Hindlimb muscle (tissue), 1 donor: ENCODE measurements around the gene SEC14L2. TPM values are rescaled to one million over a fixed set of nuclear protein-coding genes. Genes with fewer than 3 reads are reported as not detected.
"Not testable (repeated sequence)": the region's sequence is repeated elsewhere in the genome, so short reads cannot be mapped to it uniquely, and the experiment has no call there.

Experiments
- DNase-seq: peaks from one replicate; pipeline ENCODE4 v3.0.0-alpha.2; 2013
- polyA plus RNA-seq: library from polyadenylated mRNA; unstranded; fragments of 120-200 nt; gene quantifications from one replicate; pipeline ENCODE4 v1.2.1, GENCODE V29; 2013; ENCODE audit not compliant: insufficient read length

The SEC14L2 gene
- polyA plus RNA-seq, 1 donor: 2.0 TPM

DNA sequence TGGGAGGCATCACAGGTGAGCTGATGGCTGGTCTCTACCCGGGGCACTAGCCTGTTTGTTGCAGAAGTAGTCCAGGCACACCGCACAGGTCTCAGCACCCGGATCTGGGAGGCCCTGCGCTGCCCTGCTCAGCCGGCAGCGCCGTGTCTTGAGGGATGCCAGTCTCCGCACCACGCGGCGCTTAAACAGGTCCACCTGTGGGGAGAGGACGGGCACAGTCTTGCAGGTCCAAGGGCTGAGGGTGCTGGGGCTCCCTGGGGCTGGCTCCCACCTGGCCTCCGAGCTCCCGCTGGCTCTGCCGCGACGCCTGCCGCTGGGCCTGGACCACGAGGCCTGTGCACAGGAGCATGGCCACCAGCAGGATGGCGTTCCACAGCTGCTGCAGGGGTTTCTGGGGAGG is 16.8 kb upstream of the SEC14L2 start:
- DNase-seq: no peak

DNA sequence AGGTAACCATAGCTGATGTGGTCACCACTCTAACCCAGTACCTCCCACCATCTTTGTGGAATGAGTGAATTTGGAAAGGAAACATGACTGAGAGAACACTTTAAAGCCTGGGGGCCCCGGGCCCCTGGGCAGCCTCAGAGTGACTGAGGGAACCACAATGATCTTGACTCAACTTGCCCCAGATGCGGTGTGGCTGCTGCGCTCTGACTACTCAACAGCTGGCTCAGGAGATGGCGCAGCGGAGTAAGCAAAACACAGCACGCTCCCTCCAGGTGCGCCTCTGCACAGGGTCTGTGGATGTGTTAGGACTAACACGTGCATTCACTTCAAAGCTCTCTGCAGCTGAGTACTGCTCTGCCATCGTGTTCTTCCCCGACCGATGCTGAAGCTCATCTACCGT is 15.6 kb upstream of the SEC14L2 start:
- DNase-seq: no peak

DNA sequence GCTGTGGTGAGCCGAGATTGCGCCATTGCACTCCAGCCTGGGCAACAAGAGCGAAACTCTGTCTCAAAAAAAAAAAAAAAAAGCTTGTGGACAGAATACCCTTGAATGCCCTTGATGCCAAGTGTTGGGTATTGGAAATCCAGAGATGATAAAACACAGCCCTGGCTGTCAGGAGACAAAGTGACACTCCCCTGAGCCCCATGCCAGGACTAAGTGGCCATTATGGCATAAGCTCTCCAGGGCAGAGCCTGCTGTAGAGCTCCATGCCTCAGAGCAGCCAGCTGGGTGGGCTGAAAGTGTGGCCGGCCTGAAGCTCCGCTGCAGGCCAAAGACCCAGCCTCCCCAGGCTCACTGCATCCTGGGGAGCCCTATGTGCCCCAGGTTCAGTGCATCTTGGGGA is 14.5 kb upstream of the SEC14L2 start:
- DNase-seq: no peak

DNA sequence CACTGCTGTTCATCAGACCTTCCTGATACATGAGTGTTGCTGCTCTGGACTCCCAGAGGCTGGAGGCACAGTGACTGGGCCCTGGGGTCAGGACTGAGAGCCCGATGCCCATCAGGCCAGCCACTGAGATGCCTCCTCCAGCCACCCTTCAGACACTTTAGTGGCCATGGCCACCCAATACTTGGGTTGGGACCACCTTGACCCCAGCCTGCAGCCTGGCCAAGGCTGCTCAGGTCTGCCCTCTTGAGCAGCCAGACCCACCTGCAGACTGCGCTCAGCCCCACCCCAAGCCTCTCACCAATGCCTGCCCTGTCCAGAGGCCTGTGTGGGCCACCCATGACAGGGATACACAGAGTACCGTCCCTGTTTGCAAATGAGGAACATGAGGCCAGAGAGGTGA is 13.8 kb upstream of the SEC14L2 start:
- no peak for DNase-seq

DNA sequence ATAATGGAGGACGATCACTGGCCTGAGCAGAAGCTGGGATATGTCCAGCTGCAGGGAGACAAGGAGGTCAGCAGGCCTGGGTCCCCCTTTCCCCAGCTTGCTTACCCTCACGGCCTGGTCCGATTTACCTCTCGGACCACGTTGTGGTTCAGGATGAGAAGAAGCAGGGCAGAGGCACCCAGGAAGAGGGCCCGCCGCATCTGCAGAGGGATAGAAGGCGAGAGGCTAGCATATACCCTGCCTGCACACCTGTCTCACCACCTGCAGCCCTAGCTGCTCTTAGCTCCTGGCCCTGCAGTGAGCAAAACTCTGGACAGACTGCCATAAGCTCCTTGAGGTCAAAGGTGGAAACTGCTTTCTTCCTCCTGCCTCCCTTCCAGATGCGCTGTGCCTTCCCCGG is 10.9 kb upstream of the SEC14L2 start:
- DNase-seq: no peak

DNA sequence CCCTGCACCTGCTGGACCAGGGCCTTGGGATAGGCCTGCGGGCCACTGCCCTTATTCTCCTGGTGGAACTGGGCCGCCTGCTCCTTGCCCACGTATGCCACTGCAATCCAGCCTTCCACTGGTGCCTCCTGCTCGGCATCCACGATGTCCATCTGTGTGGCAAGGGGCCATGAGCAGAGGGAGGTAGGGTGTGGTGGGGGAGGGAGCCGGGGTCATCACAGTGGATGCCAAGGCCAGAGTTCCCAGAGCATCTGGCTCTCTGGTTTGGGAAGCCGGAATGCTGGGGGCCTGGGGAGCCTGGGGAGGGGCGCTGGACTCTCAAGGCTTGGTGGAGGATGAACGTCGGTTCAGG is 10.2 kb upstream of the SEC14L2 start:
- DNase-seq: no peak

DNA sequence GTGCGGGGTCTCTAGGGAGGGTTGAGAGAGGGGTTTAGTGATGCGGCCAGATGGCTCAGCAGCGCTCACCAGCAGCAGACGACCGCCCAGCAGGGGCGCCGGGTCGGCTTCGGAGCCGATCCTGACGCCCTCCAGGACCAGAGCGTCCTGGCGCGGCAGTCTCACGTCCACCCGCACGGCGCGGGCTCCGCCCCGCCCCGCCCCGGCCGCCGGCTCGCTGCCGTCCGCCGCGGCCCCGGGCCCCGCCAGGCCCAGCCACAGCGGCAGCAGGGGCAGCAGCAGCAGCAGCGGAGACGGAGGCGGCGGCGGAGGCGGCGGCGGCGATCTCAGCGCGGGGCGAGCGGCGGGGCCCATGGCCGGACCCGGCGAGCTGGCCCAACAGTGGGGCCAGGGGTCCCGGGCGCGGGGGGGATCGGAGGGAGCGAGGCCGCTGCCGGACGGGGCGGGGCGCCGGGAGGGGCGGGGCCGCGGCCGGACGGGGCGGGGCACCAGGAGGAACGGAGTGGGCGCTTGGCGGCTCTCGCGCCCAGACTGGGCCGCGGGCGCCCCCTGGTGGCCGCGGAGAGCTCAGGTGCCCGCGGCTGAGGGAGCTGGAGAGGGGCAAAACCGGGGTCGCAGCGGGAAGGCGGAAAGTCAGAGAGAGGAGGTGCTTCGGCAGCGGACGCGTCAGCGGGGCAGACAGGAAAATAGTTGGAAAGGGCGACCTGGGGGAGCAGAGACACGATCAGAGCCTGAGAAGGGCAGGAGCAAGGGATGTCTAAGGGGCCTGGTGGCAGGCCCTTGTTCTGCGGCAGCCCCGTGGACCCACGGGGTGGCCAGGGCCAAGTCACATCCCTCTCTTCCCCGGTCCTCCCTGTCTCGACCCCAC is 9.6 kb upstream of the SEC14L2 start, which contains the start of gene RNF215:
RNF215 (minus strand) TSS at position 452 of the 868 bp plus-strand sequence; CDS start at position 354, 98 bp downstream.
- peak; percentile 90 for DNase-seq

DNA sequence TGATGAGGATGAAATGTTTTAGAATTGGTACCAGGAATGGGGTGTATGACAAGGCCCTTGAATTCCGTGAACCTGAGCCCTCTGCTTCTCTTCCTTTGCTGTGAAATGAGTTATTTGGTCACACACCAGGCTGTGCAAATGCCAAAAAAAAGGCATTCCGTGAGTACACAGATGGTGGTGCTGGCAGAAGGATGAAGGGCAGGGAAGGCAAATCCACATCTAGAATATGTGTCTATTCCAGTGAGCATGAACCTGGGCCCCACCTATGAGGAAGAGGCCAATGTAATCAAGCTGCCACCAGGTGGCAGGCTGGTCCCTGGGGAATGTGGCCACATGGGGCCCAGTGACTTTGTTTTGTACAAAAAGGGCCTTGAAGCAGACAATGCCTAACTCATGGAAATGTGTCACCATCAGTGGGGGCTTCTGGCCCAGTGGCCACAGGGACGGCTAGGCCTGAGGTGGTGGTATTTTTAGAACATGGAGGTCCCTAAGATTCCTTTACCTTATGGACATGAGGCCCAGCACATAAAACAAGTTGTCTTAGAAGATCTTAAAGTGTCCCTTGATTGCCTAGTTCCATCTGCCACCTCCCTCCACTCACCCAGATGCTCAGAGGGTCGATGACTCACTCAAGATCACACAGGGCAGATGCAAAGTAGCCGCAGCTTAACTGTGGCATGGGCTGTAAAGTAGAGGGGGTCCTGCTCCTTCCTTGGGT is 5.7 kb upstream of the SEC14L2 start:
- DNase-seq: no peak

DNA sequence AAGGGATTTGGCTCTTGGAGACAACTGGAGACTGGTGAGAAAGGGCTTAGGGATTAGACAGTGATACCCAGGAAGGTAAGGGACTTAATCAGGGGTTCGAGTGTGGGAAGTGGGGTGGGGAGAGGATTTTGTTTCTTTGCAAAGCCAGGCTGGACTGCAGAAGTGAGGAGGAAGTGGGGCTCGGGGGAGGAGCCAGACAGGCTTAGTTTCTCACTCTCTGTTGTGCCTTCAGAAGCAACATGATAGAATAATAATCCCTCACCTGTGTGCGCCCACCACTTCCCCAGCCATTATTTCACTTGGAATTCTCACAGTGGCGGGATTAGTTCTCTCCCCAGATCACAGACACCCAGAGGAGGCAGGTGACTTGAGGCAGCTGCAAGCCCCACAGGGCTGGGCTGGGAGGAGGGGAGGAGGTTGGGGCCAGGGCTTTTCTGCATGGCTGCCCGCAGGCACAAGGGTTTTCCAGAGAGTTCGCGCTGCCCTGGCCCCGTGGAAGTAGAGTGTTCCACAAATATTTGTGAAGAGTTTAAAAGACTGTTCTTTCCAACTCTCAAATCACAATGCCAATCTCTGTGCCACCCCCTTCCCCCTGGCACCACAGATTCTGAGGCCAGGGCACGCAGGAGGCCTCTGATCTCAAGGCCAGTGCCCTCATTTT is 4.0 kb upstream of the SEC14L2 start:
- no peak for DNase-seq

DNA sequence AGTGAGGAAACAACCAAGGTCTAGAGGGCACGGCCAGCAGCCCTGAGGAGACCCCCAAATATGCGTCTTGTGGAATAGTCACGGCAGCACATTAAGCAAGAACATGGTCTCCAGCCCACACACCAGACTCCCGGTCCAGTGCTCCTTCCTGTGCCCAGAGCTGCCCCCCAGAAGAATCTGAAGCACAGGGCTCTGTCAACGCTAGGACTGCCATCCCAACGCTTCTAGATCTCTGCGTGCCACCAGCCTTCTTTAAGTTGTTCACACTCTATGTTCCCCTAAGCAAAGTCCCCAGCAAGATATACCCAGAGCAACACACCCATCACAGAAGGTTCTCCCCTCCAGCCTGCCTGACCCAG is 3.5 kb upstream of the SEC14L2 start:
- no peak for DNase-seq

DNA sequence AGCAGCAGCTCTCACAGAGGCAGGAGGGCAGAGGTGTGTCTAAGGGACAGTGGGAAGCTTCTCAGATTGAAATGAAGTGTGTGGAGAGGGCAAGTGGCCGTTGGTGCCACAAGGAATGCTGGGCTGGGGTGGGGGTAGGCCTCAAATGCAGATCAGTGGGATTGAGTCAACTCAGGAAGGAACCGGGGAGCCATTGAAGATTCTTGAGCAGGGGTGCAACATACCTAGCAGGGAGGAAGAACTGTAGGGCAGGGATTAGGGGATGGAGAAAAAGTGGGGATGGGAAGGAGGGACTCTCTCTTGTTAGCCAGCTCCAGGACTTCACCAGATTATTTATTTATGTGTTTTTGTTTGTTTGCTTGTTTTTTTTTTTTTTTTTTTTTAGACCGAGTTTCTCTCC is 2.9 kb upstream of the SEC14L2 start:
- DNase-seq: no peak

DNA sequence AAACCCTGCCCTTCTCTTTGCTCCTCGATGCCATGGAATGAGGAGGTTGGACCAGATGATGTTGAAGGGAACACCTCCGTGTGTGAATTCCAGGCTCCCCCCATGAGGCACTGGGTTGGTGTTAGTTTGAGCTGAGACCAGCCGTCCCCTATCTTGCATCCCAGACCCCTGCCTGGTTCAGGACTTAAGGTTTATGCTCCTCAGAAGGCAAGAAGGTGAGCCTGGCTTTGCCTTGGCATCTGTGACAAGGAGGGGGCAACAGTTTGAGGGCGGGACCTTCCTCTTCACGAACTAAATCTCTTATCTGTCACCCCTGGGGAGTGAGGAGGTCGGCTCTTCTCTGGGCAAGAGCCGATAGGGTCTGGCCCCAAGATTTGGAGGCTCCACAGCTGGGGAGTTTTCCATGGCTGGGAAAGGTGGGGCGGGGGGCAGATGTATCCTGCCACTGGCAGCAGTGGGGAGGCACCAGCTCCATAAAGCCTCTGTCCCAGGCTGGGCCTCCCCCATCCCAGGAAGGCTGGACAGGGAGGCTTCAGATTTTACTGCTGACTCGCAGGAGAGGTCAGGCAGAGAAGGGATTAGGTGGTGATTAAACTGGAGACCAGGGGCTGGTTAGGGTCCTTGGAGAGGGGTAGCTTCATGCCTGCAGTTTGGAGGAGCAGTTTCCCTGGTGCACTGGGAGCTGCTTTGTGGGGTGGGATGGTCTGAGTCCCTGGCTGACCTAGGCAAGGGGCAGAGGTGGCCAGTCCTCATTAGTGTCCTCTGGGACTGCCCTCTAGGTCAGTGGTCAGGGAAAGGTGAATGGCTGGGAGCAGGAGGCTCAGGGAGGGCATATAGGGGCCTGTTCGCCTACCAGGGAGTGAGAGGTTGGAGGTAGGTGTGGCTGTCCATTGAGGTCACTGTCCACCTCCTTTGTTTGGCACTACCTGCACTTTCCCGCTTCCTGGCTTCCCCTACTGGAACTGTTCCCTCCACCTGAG is 1.1 kb downstream of the SEC14L2 start:
- no peak for DNase-seq

DNA sequence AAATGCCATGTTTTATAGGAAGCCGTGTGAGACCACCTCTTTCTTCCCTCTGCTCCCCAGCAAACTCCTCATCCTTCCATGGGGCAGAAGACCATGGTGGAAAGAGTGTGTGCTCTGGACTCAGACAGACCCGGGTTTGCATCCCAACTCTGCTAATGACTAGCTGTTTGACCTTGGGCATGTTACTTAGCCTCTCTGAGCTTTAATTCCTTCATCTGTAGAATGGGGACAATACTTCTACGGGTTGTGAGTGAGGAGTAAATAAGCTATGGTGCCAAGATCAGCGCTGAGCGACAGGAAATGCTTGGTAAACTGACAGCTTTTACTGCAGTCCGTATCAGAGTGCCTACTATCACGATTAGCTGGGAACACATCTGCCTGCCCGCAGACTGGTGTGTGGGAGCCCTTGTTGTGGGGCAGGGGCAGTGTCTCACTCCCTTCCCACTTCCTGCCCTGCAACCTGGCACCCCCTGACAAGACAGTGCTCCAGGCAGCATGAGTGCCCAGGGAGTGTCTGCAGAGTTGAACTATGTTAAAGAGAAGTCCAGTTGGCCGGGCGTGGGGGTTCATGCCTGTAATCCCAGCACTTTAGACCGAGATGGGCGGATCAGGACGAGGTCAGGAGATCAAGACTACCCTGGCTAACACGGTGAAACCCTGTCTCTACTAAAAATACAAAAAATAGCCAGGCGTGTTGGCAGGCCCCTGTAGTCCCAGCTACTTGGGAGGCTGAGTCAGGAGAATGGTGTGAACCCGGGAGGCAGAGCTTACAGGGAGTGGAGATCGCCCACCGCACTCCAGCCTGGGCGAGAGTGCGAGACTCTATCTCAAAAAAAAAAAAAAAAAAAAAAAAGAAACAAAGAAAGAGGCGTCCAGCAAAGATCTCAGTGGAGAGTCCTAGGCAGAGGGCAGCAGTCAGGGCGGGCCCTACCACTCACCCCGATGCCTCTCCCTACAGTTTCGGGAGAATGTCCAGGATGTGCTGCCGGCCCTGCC is 2.2 kb downstream of the SEC14L2 start:
- no peak for DNase-seq

DNA sequence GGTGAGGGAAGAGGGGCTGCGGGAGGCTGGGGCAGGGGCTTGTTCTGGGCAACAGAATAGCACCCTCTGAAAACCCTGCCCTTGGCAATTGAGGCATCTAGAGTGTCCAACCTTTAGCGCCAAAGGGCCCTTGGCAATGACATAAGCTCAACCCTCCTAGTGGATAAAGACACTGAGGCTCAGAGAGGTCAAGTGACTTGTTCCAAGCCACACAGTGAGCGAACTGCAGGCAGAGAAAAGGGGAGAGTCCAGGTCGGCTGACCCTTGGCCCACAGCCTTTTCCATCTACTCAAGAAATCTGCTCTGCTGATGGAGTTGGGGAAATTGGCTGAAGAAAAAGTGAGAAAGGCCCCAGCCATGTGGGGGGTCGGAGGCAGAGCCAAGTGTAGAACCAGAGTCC is 2.9 kb downstream of the SEC14L2 start:
- no peak for DNase-seq

DNA sequence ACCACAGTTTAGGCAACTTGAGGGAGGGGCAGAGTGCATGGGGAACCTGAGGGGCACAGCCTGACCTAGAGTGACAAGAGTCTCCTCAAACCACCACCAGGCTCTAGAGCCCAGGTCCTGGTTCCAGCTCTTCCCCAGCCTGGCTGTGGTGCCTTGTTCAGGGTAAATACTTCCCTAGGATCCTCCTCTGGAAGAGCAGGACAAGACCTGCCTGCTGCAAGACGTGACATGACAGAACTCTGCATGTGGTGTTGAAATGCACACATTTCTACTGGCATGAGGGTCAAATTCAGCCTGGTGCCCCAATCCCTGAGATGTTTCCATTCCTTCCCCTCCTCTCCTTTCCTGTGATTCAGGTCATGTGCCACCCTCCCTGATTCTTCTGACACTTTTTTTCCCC is 3.3 kb downstream of the SEC14L2 start:
- no peak for DNase-seq

DNA sequence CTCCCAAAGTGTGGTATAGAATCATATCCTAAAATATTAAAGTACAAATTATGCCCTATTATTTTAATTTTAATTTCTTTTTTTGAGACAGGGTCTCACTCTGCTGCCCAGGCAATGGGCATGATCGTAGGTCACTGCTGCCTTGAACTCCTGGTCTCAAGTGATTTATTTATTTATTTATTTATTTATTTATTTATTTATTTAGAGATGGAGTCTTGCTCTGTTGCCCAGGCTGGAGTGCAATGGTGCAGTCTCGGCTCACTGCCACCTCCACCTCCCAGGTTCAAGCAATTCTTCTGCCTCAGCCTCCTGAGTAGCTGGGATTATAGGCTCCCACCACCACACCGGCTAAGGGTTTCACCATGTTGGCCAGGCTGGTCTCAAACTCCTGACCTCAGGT is 4.2 kb downstream of the SEC14L2 start:
- DNase-seq: not testable (repeated sequence)

DNA sequence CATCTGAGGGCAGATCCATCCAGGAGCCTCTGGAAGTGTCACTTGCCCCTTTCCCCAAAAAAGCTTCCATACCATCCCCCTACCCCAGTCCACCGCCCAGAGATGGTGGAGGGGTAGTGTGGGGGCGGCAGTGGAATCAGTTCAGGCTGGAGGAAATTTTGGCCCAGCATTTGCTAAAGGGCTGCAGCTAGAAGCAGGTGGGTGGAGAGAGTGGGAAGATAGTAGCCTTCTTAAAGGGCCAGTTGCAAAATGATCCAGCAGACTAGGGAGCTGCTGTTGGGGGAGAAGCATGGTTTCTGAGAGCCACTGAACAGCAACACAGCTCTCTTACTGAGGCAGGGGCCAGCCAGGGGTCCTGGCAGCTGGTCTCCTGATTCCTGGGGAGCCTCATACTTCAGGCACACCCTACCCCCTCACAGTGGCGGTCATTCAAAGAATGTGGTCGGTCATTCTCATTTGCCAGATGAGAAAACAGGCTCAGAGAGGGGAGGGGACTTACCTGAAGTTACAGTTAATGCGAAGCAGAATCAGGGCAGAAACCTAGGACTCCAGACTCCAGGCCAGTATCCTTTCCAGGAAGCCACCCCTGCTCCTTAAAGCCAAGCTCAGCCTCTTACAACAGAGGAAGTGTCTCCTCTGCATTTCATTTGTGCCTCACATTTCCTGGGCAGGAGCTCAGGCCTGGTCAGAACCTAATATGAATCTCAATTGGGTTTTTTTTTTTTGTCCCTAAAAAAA is 5.4 kb downstream of the SEC14L2 start:
- DNase-seq: peak; percentile 18

DNA sequence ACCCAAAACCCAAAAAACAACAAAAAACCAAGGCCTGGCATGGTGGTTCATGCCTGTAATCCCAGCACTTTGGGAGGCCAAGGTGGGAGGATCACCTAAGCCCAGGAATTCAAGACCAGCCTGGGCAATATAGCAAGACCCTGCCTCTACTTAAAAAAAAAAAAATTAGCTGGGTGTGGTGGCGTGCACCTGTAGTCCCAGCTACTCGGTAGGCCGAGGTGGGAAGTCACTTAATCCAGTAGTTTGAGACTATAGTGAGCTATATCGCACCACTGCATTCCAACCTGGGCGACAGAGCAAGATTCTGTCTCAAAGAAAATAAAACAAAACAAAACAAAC is 5.9 kb downstream of the SEC14L2 start:
- DNase-seq: not testable (repeated sequence)

DNA sequence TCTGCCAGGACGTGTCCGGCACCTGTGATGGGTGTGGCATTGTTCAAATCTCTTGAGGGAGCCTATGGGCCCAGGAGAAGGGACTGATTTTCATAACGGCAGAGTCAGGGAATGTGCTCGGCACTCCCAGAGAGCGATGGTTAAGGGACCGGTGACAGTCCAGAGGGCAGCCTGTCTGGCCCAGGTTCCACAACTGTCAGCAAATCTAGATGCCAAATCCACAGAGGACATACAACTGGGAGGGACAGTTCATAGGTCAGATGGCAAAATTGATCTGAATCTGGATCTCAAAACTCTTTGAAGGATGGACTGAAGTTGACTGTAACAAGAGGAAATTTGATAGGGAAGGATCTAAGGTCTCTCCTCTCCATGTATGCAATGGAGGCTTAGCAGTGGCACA is 7.5 kb downstream of the SEC14L2 start:
- DNase-seq: no peak

DNA sequence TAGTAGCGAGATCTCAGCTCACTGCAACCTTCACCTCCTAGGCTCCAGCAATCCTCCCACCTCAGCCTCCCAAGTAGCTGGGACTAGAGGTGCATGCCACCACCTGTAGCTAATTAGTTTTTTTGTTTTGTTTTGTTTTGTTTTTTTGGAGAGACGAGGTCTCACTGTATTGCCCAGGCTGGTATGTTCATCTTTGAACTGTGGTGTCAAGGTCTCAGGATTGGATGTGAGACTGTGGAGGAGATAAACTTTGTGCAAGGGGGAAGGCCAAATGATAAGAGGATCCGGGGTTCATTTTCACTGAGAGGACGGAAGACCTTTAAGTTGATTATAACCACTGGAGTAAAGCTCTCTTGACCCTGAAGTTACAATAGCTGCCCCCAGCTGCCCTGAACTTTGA is 8.9 kb downstream of the SEC14L2 start:
- DNase-seq: no peak
